K562 (cell line): ENCODE measurements around the gene PCDHA9.

Source experiments
- CC2D1A ChIP-seq: fragments of 450-650 bp; IDR thresholded peaks from 2 replicates; pipeline ENCODE4 v1.6.1; 2017; ENCODE audit warnings: mild to moderate bottlenecking
- CREB1 ChIP-seq, 2 experiments: sonication (generic) in 1 of 2; formaldehyde crosslinking in 1 of 2; IDR thresholded peaks; 2 replicates each; pipeline versions ENCODE4 v1.6.1 to v1.8.0; 2012 to 2022; ENCODE audit warnings: inconsistent platforms in 1 of 2, mild to moderate bottlenecking in 1 of 2, missing genetic modification reagents in 1 of 2, moderate library complexity in 1 of 2
- POLR2A ChIP-seq: fragments of 450-650 bp; conservative IDR thresholded peaks from 2 replicates; pipeline ENCODE4 v1.6.1; 2016
- RBFOX2 ChIP-seq: fragments of 200-400 bp; formaldehyde crosslinking; IDR thresholded peaks from 2 replicates; pipeline ENCODE4 v1.6.1; 2017; ENCODE audit warnings: low read depth, mild to moderate bottlenecking, low read length, moderate library complexity
- RFX5 ChIP-seq: IDR thresholded peaks from 2 replicates; pipeline ENCODE4 v1.6.1; 2011; ENCODE audit warnings: low read depth, mild to moderate bottlenecking, improper control_type of control experiment, low read length
- SMARCC2 ChIP-seq: fragments of 450-650 bp; IDR thresholded peaks from 2 replicates; pipeline ENCODE4 v1.6.1; 2017; ENCODE audit warnings: antibody characterized with exemption, moderate library complexity, mild to moderate bottlenecking, low read depth

DNA sequence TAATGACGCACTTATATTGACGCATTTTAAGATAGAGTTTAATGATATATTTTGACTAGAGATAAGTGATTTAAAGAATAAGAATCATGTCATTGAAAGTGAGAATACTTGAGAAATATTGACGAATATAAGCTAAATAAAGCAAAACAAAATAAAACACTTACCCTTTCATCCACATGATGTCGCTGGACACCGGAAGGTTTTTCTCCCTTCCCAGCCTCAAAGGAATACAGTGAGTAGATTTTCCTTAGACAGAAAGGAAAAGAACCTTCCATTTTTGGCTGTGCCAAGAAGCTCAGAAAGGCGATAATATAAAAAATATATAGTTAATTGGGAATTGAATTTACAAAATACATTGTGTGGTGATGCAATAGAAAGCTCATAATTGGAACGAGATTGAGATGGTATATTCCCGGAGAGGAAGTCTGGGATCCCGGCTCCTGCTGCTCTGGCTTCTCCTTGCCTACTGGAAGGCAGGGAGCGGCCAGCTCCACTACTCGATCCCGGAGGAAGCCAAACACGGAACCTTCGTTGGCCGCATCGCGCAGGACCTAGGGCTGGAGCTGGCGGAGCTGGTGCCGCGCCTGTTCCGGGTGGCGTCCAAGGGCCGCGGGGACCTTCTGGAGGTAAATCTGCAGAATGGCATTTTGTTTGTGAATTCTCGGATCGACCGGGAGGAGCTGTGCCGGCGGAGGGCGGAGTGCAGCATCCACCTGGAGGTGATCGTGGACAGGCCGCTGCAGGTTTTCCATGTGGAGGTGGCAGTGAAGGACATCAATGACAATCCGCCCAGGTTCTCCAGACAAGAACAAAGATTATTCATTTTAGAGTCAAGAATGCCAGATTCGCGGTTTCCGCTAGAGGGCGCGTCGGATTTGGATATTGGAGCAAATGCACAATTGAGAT, 26.6 kb upstream of the PCDHA9 start, which contains the start of gene PCDHA5:
- TF ChIP-seq CREB1 (IDR thresholded peaks at IDR 0.05): no peak
- no peak for TF ChIP-seq CREB1 (CRISPR knock-in tag; IDR thresholded peaks at IDR 0.05)
- TF ChIP-seq RFX5: no peak
- TF ChIP-seq SMARCC2: no peak
- no peak for TF ChIP-seq CC2D1A
- TF ChIP-seq POLR2A: no peak
- no peak for TF ChIP-seq RBFOX2
